Lower leg skin (tissue), 3 donors: Measurements from ENCODE around the gene TNFRSF8.

Source experiments
- CTCF ChIP-seq, 3 donors: fragments of 450-650 bp; IDR thresholded peaks; one replicate each; pipeline ENCODE4 v1.5.1; 2016; ENCODE audit warnings: antibody characterized with exemption in 3 of 3, mild to moderate bottlenecking in 3 of 3, moderate library complexity in 2 of 3
- POLR2A ChIP-seq, 2 donors: fragments of 450-650 bp; IDR thresholded peaks; one replicate each; pipeline ENCODE4 v1.6.1; 2016 to 2017; ENCODE audit warnings: antibody characterized with exemption in 2 of 2, mild to moderate bottlenecking in 1 of 2, moderate library complexity in 1 of 2

DNA sequence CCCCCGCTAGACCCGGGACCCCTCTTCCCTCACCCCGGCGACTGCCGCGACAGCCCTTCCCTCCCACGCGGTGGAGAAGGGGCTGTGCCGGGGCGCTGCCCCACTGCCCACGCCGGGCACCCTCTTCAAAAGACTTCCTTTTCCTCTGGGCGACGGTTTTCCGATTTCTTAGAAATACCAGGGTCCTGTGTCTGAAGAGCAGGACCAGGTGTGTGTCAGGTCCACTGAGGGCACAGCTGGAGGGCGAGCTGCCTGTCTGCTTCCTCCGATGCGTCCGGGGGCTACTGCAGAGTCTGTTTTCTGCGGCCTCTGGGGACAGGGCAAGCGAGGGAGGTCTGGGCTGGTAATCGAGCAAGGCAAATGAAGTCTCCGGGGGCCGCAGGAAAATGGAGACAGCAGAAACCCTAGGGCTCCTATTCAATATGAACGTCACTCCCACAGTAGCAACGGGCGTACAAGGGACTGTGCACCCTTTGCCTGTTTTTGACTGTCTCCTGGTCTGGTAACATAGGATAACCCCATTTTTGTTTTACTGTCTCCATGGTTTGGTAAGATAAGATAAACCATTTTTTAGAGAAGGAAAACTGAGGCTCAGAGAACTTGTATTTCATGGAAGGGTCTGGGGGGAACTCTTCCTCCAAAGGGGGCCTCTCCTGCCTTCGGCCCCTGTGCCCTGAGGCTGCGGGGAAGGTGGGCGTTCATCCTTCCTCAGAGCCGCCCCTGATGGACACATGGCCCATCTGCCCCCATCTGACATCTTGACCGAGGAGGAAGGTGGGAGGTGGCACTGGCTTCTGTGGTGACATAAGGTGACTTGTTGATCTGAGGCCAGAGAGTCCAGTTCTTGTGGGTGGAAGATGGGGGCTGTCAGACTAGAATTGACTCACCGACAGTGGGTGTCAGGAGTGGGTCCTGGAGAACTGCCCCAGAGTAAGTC, 104.7 kb downstream of the TNFRSF8 start:
- TF ChIP-seq CTCF (IDR thresholded peaks at IDR 0.05) (no peak), POLR2A (IDR thresholded peaks at IDR 0.05) (no peak)
